ENCODE data around the gene TPPP.
A peak's percentile ranks its signal among the peaks of the same experiment; 100 is the strongest.

Gene TPPP

DNA sequence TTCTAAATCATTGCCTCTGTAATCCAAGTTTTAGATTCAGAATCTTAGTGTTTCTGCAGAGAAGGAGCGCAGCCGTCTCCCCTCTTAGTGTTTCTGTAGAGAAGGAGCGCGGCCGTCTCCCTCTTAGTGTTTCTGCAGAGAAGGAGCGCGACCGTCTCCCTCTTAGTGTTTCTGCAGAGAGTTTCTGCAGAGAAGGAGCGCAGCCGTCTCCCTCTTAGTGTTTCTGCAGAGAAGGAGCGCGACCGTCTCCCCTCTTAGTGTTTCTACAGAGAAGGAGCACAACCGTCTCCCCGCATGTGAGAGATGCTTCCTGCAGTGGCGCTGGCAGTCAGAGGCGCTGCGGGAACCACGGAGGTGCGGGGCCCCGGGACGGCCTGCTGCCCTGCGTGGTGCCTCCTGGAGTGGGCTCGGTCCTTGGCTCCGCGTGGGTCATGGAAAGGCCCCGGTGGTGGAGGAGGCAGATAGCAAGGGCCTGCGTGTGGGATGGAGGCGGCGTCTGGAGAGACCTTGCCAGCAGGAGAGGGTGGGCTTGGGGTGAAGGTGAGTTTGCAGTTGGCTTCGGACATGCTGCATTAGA lies 70.1 kb downstream of the TPPP start:
- no peak for DNase-seq

GRCh38 chr5:622359-622758 lies 70.8 kb downstream of the TPPP start:
- no peak for DNase-seq

DNA sequence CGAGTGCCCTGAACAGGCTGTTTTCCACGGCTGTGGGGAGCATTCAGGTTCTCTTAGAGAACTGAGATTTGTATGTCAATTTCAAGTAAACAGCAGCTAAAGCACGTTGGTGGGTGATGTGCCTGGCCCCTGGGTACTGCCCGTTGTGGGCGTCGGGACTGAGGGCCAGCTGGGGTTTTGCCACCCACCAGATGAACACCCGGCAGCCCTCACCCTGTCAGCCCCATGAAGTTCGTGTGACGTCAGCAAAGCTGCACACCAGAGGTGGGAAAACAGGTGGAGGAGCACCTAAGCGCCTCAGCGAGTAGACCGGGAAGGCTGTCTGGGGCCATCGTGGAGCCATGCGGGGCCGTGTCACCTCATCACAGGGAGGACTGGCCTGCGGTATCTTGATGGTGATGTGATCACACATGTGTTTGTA lies 71.8 kb downstream of the TPPP start:
- DNase-seq: no peak

- DNase-seq: no peak
Observed at GRCh38 chr5:620586-621180, 72.5 kb downstream of the TPPP start.

DNA sequence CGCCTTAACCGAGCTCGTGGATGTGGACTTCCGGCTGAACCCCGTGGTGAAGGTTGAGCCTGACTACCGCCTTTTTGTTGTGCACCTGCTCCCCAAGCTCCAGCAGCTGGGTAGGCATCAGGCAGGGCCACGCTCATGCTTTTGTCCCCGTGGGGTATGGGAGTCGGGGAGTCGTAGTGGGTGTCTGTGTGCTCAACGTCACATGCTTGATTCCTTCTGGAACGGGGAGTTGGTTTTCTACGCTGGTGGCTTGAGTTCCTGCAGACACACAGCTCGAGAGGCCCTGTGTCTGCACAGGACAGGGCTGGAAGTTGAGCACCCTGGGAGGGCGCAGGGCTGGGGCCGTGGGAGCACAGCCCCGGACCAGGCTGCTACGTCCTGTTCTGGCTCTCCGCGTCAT lies 73.0 kb downstream of the TPPP start:
- DNase-seq: no peak

- no peak for DNase-seq
Observed at GRCh38 chr5:619444-619843, 73.7 kb downstream of the TPPP start.

GRCh38 chr5:618450-618849 lies 74.7 kb downstream of the TPPP start:
- DNase-seq: no peak

DNA sequence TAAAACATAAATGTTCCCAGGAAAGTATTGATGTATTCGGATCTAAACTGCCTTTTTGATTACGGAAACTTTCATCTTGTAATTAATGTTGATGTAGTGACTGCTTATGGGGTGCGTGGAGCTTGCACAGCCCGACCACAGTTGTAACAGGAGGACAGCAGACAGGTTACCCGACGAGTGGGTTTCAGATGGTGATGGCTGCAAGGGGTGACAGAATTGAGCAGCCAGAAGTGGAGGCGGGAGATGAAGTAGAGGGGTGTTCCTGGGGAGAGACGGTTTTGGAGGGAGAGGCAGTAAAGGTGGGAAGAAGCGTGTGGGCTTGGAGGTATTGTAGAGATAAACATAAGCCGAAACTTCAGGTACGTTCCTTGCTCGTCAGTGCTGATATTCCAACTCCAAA lies 75.3 kb downstream of the TPPP start:
- no peak for DNase-seq

GRCh38 chr5:616484-617039 lies 76.6 kb downstream of the TPPP start:
- no peak for DNase-seq

DNA sequence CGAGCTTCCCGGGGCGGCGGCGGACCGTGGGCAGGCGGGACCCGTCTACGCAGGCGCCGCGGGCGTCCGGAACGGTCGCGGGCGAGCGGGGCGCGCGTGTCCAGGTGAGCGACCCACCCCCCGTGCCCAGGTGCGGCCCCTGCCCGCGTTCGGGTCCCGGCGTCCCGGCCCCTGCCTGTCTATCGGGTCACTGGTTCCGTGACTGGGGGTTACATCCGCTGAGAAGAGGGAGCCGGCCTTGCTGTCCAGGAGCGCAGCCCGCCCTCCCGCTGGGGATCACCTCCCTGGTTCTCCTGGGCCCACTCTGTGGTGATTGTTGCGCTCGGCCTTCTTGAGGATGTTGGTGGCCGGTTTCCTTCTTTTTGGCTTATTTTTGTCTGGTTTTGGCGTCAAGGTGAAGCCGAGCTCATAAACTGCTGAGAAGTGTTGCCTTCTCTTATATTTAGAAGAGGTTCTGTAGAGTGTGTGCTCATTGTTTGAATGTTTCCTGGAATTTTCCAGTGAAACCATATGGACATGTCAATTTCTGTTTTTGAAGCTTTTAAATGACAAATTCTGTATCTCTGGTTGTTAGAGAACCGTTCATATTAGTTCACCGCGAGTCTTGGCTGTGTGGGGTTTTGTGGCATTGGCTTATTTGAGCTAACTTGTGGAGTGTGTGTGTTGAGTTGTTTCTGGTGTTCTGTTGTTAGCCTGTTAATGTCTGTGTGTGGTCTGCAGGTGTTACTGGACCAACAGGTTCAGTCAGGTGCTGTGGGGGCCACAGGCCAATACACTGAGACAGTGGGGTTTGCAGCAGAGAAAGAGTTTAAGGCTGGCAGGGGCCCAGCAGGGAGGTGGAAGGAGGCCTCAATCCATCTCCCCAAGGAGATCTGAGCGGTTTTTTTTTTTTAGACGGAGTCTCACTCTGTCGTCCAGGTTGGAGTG lies 80.4 kb downstream of the TPPP start:
- peak; percentile 39 for DNase-seq

- peak; percentile 81 for DNase-seq
Observed at GRCh38 chr5:611731-612486, 81.2 kb downstream of the TPPP start, which contains the start of gene CEP72. Gene CEP72, plus strand, starts transcription at chr5:612340. Its CDS starts 22 bp downstream, at chr5:612362.

DNA sequence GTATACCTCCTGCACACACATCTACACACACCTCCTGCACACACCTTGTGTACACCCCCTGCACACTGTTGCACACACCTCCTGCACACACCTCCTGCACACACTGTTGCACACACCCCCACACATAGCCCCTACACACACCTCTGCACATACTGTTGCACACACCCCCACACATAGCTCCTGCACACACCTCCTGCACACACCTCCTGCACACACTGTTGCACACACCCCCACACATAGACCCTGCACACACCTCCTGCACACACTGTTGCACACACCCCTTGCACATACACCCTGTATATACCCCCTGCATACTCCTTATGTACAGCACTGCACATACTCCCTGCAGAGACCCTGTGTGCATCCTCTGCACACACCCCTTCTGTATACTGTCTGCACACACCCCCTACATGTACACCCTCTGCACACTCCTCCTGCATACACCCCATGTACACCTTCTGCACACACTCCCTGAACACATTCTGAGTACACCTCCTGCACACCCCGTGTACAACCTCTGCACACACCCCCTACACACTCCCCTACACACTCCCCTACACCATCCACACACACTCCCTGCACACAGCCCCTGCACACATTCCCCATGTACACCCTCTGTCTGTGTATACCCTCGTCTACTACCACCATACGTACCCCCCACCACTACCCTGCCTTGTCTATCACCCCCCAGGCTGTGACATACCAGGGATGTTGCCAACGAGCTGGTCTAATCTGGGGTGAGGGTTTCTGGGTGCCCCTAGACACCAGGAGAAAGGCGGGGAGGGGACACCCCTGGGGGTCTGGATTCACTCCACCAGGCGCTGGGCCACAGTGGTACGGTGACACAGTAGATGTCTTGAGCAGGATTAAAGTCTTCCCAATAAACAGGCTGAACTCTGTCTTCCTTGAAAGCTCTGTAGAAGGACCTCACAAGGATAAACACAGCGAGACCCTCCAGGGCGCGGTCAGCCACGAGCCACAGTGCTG lies 82.1 kb downstream of the TPPP start:
- DNase-seq: peak; percentile 46

DNA sequence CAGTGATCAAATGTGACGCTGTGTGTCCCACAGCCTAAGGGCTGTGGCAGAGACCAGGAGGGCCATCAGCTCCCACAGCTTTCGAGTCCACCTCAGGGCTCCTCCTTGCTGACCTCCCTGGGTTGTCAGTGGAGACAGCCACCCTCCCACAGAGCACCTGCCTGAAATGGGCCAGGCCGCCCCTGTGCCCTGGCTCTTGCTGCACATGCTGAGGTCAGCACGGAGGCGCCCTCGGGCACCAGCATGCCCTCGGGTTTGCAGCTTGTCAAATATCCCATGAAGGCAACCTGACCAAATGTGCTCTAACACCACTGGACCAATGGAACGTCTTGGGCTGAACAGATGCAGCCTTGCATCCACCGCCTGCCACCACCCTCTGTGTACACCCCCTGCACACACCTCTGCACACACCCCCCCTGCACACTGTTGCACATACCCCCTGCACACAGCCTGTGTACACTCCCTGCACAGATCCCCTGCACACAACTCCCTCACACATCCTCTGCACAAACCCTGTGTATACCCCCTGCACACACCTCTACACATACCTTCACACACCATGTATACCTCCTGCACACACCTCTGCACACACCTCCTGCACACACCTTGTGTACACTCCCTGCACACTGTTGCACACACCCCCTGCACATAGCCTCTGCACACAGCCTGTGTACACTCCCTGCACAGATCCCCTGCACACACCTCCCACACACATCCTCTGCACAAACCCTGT lies 83.0 kb downstream of the TPPP start:
- DNase-seq: no peak
